GM21717 (cell line): ENCODE results near the gene AGAP4.
"Not testable (repeated sequence)": the region's sequence is repeated elsewhere in the genome, so short reads cannot be mapped to it uniquely, and the experiment has no call there.

Experiments used
- ATAC-seq: cut with Tn5 transposase; IDR thresholded peaks from one replicate; pipeline ENCODE4 v1.9.1; 2021; ENCODE audit warnings: mild to moderate bottlenecking, moderate library complexity; ENCODE audit not compliant: unreplicated experiment

Gene AGAP4

GRCh38 chr10:45847400-45847799 lies at the start of gene AGAP4:
AGAP4 (minus strand) TSS chr10:45847500; CDS start chr10:45847347, 153 bp downstream.
- ATAC-seq, result not testable (repeated sequence)

GRCh38 chr10:45890721-45891120 lies 43.4 kb upstream of the AGAP4 start:
- ATAC-seq, result not testable (repeated sequence)

GRCh38 chr10:45889539-45890230 lies 42.4 kb upstream of the AGAP4 start:
- ATAC-seq, result not testable (repeated sequence)

- not testable (repeated sequence) for ATAC-seq
Measured at GRCh38 chr10:45882880-45883279, 35.6 kb upstream of the AGAP4 start.

GRCh38 chr10:45865404-45865803 lies 18.1 kb upstream of the AGAP4 start:
- ATAC-seq, result not testable (repeated sequence)

GRCh38 chr10:45864264-45864663 lies 17.0 kb upstream of the AGAP4 start:
- not testable (repeated sequence) for ATAC-seq

- not testable (repeated sequence) for ATAC-seq
Measured at GRCh38 chr10:45863632-45864031, 16.3 kb upstream of the AGAP4 start.

GRCh38 chr10:45857931-45858330 lies 10.6 kb upstream of the AGAP4 start:
- ATAC-seq, result not testable (repeated sequence)

GRCh38 chr10:45848467-45848866 lies 1.2 kb upstream of the AGAP4 start:
- not testable (repeated sequence) for ATAC-seq

- not testable (repeated sequence) for ATAC-seq
Measured at GRCh38 chr10:45822918-45823317, 24.4 kb downstream of the AGAP4 start.

- not testable (repeated sequence) for ATAC-seq
Measured at GRCh38 chr10:45820107-45820830, 27.0 kb downstream of the AGAP4 start.

- ATAC-seq, result no peak
Measured at GRCh38 chr10:45819552-45819951, 27.7 kb downstream of the AGAP4 start.

GRCh38 chr10:45817912-45818311 lies 29.4 kb downstream of the AGAP4 start:
- no peak for ATAC-seq

- no peak for ATAC-seq
Measured at GRCh38 chr10:45817130-45817859, 30.0 kb downstream of the AGAP4 start.

- not testable (repeated sequence) for ATAC-seq
Measured at GRCh38 chr10:45814146-45814545, 33.2 kb downstream of the AGAP4 start.

- not testable (repeated sequence) for ATAC-seq
Measured at GRCh38 chr10:45812959-45813358, 34.3 kb downstream of the AGAP4 start.

- no peak for ATAC-seq
Measured at GRCh38 chr10:45811075-45811474, 36.2 kb downstream of the AGAP4 start.

GRCh38 chr10:45809837-45810236 lies 37.5 kb downstream of the AGAP4 start:
- no peak for ATAC-seq

GRCh38 chr10:45804996-45805395 lies 42.3 kb downstream of the AGAP4 start:
- ATAC-seq, result not testable (repeated sequence)

GRCh38 chr10:45803060-45804010 lies 44.0 kb downstream of the AGAP4 start:
- not testable (repeated sequence) for ATAC-seq
